K562 (cell line): ENCODE measurements around the gene PRDM15. TPM values are rescaled to one million over a fixed set of nuclear protein-coding genes. Genes with fewer than 3 reads are reported as not detected.

Experiments used
- BCOR ChIP-seq: fragments of 450-650 bp; IDR thresholded peaks from 2 replicates; pipeline ENCODE4 v1.6.1; 2016
- BHLHE40 ChIP-seq: IDR thresholded peaks from 2 replicates; pipeline ENCODE4 v1.6.1; 2011; ENCODE audit warnings: low read length, improper control_type of control experiment
- FOXP1 ChIP-seq: sonication (generic); formaldehyde crosslinking; IDR thresholded peaks from 2 replicates; pipeline ENCODE4 v1.8.0; 2022; ENCODE audit warnings: mild to moderate bottlenecking, missing genetic modification reagents
- KDM4B ChIP-seq, 2 experiments: fragments of 450-650 bp in 1 of 2; sonication (generic) in 1 of 2; IDR thresholded peaks; 2 replicates each; pipeline ENCODE4 v1.6.1; 2016 to 2017; ENCODE audit warnings: borderline replicate concordance in 2 of 2, antibody characterized with exemption in 1 of 2, low read depth in 1 of 2, mild to moderate bottlenecking in 1 of 2
- KLF10 ChIP-seq: fragments of 250-450 bp; sonication (Bioruptor Pico); IDR thresholded peaks from 2 replicates; pipeline ENCODE4 v1.6.1; 2021; ENCODE audit warnings: matching md5 sums
- MTA3 ChIP-seq: fragments of 450-650 bp; formaldehyde crosslinking; IDR thresholded peaks from 2 replicates; pipeline ENCODE4 v1.6.1; 2017; ENCODE audit warnings: mild to moderate bottlenecking, borderline replicate concordance
- SAFB ChIP-seq: fragments of 200-400 bp; formaldehyde crosslinking; IDR thresholded peaks from 2 replicates; pipeline ENCODE4 v1.6.1; 2017; ENCODE audit warnings: low read depth, low read length, borderline replicate concordance
- TAF1 ChIP-seq: IDR thresholded peaks from 2 replicates; pipeline ENCODE4 v1.6.1; 2011; ENCODE audit warnings: mild to moderate bottlenecking, low read length, moderate library complexity; ENCODE audit not compliant: insufficient read depth, control insufficient read depth, severe bottlenecking; ENCODE audit errors: extremely low read depth
- THRAP3 ChIP-seq: fragments of 450-650 bp; IDR thresholded peaks from 2 replicates; pipeline ENCODE4 v1.6.1; 2016; ENCODE audit warnings: mild to moderate bottlenecking, inconsistent platforms, borderline replicate concordance
- ZNF224 ChIP-seq: sonication (generic); formaldehyde crosslinking; IDR thresholded peaks from 2 replicates; pipeline ENCODE4 v1.8.0; 2022; ENCODE audit warnings: mild to moderate bottlenecking, missing genetic modification reagents
- ZNF232 ChIP-seq: sonication (generic); formaldehyde crosslinking; IDR thresholded peaks from 2 replicates; pipeline ENCODE4 v1.8.0; 2022; ENCODE audit warnings: mild to moderate bottlenecking, missing genetic modification reagents
- ZNF311 ChIP-seq: fragments of 250-450 bp; sonication (Bioruptor Pico); IDR thresholded peaks from 2 replicates; pipeline ENCODE4 v1.4.0; 2020; ENCODE audit warnings: mild to moderate bottlenecking, moderate library complexity
- ZNF717 ChIP-seq: fragments of 250-450 bp; sonication (Bioruptor Pico); IDR thresholded peaks from 2 replicates; pipeline ENCODE4 v1.5.0; 2021
- ZNF785 ChIP-seq: fragments of 250-450 bp; sonication (Bioruptor Pico); IDR thresholded peaks from 2 replicates; pipeline ENCODE4 v1.4.0; 2020; ENCODE audit warnings: mild to moderate bottlenecking
- polyA plus RNA-seq, 8 experiments: library from polyadenylated mRNA; depleted of rRNA in 4 of 8; stranded (reverse) in 5 of 8; unstranded in 3 of 8; fragments of >200 nt; fragmentation: Nextera tagmentation in 2 of 8; fragmentation: Illumina TruSeq in 1 of 8; extraction: Ambion mirVana in 2 of 8; extraction: Trizol in 1 of 8; gene quantifications; 2 replicates each; pipeline versions ENCODE4 v1.2.1 to v1.2.3, GENCODE V29; 2011 to 2014; ENCODE audit warnings: inconsistent platforms in 1 of 8, missing spikeins in 1 of 8
- total RNA-seq, 7 experiments: library from RNA; depleted of rRNA in 6 of 7; stranded (reverse); fragments of >200 nt in 6 of 7; fragmentation: Illumina TruSeq in 2 of 7; extraction: Trizol in 2 of 7; gene quantifications; 2 replicates each; pipeline versions ENCODE4 v1.2.1 to v1.2.3, GENCODE V29; 2011 to 2021; ENCODE audit warnings: low replicate concordance in 1 of 7
- TF ChIP-seq, protein P1 (sequence below), 3 experiments: IDR thresholded peaks in 2 of 3; conservative IDR thresholded peaks in 1 of 3; 2 replicates each; pipeline ENCODE4 v1.5.1; 2011 to 2012; ENCODE audit warnings: low read length in 3 of 3, mild to moderate bottlenecking in 3 of 3, control low read depth in 2 of 3, improper control_type of control experiment in 1 of 3, inconsistent platforms in 1 of 3, low read depth in 1 of 3, mixed read lengths in 1 of 3, moderate library complexity in 1 of 3; ENCODE audit not compliant: insufficient read depth in 2 of 3
- TF ChIP-seq, protein P2 (sequence below), 2 experiments: fragments of 450-650 bp in 1 of 2; sonication (generic) in 1 of 2; formaldehyde crosslinking in 1 of 2; IDR thresholded peaks; 2 replicates each; pipeline versions ENCODE4 v1.7.1 to v1.9.0; 2016 to 2022; ENCODE audit warnings: inconsistent platforms in 1 of 2, mild to moderate bottlenecking in 1 of 2, missing genetic modification reagents in 1 of 2
- TF ChIP-seq, protein P3 (sequence below): fragments of 250-450 bp; sonication (Bioruptor Pico); IDR thresholded peaks from 2 replicates; pipeline ENCODE4 v1.5.0; 2021

The PRDM15 gene
- total and polyA plus RNA-seq, 9 of the 15 experiments (the other 6 are each of a cell fraction or from before 2014, with no cell fraction given) = 0.93 to 9.2 (median 6.2) TPM

- TF ChIP-seq, protein P1, sequence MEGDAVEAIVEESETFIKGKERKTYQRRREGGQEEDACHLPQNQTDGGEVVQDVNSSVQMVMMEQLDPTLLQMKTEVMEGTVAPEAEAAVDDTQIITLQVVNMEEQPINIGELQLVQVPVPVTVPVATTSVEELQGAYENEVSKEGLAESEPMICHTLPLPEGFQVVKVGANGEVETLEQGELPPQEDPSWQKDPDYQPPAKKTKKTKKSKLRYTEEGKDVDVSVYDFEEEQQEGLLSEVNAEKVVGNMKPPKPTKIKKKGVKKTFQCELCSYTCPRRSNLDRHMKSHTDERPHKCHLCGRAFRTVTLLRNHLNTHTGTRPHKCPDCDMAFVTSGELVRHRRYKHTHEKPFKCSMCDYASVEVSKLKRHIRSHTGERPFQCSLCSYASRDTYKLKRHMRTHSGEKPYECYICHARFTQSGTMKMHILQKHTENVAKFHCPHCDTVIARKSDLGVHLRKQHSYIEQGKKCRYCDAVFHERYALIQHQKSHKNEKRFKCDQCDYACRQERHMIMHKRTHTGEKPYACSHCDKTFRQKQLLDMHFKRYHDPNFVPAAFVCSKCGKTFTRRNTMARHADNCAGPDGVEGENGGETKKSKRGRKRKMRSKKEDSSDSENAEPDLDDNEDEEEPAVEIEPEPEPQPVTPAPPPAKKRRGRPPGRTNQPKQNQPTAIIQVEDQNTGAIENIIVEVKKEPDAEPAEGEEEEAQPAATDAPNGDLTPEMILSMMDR (IDR thresholded peaks at IDR 0.05 in 2 of 3, conservative IDR thresholded peaks at IDR 0.05 in 1 of 3; ENCODE audit: insufficient read depth in 2 of 3, low read depth in 1 of 3, low read length in 3 of 3) = no peak
- TF ChIP-seq ZNF311 (no peak), KDM4B (IDR thresholded peaks at IDR 0.05; ENCODE audit: borderline replicate concordance in 2 of 2, low read depth in 1 of 2) (no peak), ZNF785 (CRISPR knock-in tag) (no peak), MTA3 (no peak), BCOR (no peak), ZNF224 (CRISPR knock-in tag) (no peak), THRAP3 (no peak), FOXP1 (CRISPR knock-in tag) (no peak), ZNF717 (no peak), BHLHE40 (peak; percentile 77), TAF1 (no peak), ZNF232 (CRISPR knock-in tag) (no peak), SAFB (no peak), KLF10 (CRISPR knock-in tag) (no peak)
- TF ChIP-seq, protein P2, sequence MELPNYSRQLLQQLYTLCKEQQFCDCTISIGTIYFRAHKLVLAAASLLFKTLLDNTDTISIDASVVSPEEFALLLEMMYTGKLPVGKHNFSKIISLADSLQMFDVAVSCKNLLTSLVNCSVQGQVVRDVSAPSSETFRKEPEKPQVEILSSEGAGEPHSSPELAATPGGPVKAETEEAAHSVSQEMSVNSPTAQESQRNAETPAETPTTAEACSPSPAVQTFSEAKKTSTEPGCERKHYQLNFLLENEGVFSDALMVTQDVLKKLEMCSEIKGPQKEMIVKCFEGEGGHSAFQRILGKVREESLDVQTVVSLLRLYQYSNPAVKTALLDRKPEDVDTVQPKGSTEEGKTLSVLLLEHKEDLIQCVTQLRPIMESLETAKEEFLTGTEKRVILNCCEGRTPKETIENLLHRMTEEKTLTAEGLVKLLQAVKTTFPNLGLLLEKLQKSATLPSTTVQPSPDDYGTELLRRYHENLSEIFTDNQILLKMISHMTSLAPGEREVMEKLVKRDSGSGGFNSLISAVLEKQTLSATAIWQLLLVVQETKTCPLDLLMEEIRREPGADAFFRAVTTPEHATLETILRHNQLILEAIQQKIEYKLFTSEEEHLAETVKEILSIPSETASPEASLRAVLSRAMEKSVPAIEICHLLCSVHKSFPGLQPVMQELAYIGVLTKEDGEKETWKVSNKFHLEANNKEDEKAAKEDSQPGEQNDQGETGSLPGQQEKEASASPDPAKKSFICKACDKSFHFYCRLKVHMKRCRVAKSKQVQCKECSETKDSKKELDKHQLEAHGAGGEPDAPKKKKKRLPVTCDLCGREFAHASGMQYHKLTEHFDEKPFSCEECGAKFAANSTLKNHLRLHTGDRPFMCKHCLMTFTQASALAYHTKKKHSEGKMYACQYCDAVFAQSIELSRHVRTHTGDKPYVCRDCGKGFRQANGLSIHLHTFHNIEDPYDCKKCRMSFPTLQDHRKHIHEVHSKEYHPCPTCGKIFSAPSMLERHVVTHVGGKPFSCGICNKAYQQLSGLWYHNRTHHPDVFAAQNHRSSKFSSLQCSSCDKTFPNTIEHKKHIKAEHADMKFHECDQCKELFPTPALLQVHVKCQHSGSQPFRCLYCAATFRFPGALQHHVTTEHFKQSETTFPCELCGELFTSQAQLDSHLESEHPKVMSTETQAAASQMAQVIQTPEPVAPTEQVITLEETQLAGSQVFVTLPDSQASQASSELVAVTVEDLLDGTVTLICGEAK (IDR thresholded peaks at IDR 0.05) = 0 out of 2 replicates have a peak, but pooled peaks have one; percentile 21
- TF ChIP-seq, protein P2 (CRISPR knock-in tag; IDR thresholded peaks at IDR 0.05) = no peak
- TF ChIP-seq, protein P3, sequence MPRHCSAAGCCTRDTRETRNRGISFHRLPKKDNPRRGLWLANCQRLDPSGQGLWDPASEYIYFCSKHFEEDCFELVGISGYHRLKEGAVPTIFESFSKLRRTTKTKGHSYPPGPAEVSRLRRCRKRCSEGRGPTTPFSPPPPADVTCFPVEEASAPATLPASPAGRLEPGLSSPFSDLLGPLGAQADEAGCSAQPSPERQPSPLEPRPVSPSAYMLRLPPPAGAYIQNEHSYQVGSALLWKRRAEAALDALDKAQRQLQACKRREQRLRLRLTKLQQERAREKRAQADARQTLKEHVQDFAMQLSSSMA (CRISPR knock-in tag) = no peak
Measured at GRCh38 chr21:41865002-41865777, 14.0 kb downstream of the PRDM15 start (continued).
